T-helper 2 cell (primary cell): Measurements from ENCODE around the gene MCU.
"Not testable (repeated sequence)": the region's sequence is repeated elsewhere in the genome, so short reads cannot be mapped to it uniquely, and the experiment has no call there.

ENCODE experiments used
- DNase-seq, 5 experiments: peaks; one replicate each; pipeline versions ENCODE4 v3.0.0 to v3.0.0-alpha.2; 2012 to 2022

MCU gene

DNA sequence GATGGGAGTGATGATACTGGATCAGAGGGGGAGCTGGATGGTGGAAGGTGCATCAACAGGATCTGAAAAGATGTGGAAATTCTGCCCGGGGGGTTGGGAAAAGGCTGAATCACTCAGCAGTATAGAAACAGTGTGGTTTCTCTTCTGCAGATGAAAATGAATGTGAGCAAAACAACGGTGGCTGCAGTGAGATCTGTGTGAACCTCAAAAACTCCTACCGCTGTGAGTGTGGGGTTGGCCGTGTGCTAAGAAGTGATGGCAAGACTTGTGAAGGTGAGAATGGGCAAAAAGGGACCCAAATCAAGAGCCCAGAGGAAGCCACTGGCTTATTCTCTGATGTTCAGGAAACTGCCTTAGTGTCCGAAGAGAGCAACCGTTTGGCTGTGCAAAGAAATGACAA is 214.5 kb downstream of the MCU start:
- DNase-seq = no peak

DNA sequence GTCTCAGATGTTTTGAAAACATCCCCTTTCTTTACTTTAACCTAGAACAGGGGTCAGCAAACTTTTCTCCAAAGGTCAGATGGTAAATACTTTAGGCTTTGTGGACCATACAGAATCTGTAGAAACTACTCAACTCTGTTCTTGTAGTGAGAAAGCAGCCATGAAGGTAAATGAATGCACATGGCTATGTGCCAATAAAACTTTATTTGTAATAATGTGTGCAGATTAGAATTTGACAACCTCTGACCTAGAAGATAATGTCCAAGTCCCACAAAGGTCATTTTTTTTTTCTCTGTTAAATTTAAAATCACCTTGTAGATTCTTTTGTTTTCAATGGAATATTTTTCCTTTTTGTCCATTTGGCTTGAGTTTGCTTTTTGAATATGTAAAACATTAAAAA is 218.8 kb downstream of the MCU start:
- no peak for DNase-seq

- DNase-seq = no peak
Observed at GRCh38 chr10:72911758-72912157, 219.8 kb downstream of the MCU start.

DNA sequence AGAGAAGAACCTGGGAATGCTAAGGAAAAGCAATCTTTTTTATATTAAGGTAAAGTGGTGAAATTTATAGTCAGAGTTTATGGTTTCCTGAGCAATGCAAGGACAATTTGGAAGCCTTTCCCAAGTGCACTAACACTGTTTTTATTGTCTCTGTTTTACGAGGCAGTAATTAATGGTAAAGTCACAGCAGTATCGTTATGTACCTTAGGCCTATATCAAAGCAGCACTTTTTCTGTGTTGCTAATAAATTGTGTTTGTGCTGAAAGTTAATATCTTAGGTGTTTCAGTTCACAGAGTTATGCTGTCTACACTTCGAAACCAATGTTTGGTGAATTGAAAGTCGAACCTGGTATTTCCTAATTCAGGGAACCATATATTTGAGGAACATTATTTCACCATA is 220.8 kb downstream of the MCU start:
- DNase-seq = no peak

DNA sequence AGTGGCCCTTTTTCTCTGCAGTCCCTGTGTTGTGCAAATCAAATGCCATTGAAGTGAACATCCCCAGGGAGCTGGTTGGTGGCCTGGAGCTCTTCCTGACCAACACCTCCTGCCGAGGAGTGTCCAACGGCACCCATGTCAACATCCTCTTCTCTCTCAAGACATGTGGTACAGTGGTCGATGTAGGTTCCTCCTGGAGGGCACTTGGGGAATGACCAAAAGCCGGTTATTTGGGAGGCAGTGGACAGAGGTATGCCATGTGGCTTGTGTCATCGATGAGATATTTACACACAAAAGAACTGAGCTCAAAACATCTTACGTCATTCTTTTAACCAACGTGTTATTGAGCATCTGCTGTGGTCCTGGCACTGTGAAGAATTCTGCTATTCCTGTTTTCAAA is 221.3 kb downstream of the MCU start:
- no peak for DNase-seq

DNA sequence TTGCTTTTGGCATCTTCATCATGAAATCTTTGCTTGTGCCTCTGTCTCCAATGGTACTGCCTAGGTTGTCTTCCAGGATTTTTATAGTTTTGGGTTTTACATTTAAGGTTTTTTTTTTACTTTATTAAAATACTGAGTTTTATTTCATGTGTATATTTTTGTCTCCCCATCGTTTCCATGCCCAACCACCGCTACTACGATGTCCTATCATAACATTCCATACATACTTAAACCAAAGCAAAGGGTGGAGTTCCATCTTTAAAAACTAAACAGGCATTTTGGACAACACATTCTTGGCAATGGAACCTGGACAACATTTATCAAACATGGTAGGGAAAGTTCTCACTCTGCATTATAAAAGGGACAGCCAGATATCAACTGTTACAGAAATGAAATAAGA is 225.3 kb downstream of the MCU start:
- DNase-seq = not testable (repeated sequence)

DNA sequence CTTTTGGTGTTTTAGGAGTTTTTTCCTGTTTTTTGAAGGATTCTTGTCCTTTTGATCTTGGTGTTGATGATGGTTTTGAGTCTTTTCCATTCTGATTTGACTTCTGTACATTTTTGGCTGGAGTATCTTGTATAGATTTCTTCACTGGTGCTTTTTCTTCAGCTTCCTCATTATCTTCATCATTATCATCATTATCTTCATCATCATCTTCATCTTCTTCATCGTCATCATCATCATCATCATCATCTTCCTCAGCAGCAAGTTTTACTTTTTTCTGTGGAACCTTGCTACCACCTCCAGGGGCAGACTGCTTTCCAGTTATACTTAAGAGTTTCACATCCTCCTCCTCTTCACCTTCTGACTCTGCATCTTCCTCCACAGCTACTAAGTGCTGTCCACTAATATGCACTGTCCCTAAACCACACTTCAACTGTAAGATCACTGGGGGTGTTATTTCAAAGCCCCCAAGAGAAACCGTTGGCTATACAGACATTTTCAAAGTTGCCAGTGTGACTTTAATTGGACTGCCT is 225.9 kb downstream of the MCU start:
- DNase-seq = not testable (repeated sequence)

DNA sequence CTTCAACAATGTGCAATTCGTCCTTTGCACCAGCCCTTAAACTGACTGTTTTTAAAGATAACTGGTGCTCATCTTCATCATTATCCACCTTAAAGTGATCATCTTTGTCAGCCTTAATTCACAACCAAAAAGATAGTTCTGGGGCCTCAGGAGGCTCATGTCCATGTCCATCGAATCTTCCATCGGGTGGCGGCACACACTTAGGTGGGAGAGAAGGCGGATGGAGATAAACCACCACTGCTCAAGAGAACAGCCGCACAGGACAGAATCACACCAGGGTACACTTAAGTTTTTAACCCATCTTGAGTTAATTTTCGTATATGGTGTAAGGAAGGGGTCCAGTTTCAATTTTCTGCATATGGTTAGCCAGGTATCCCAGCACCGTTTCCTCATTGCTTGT is 226.4 kb downstream of the MCU start:
- DNase-seq = no peak

DNA sequence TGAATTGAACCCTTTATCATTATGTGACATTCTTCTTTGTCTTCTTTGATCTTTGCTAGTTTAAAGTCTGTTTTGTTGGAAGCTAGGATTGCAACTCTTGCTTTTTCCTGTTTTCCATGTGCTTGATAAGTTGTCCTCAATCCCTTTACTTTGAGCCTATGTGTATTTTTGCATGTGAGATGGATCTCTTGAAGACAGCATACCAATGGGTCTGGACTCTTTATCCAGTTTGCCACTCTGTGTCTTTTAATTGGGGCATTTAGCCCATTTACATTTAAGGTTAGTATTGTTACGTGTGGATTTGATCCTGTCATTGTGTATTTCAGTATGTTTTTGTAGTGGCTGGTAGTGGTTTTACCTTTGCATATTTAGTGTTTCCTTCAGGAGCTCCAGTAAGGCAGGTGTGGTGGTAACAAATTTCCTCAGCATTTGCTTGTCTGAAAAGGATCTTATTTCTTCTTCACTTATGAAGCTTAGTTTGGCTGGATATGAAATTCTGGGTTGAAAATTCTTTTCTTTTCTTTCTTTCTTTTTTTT is 229.3 kb downstream of the MCU start:
- not testable (repeated sequence) for DNase-seq

GRCh38 chr10:72924351-72924750 is 232.4 kb downstream of the MCU start:
- no peak for DNase-seq

DNA sequence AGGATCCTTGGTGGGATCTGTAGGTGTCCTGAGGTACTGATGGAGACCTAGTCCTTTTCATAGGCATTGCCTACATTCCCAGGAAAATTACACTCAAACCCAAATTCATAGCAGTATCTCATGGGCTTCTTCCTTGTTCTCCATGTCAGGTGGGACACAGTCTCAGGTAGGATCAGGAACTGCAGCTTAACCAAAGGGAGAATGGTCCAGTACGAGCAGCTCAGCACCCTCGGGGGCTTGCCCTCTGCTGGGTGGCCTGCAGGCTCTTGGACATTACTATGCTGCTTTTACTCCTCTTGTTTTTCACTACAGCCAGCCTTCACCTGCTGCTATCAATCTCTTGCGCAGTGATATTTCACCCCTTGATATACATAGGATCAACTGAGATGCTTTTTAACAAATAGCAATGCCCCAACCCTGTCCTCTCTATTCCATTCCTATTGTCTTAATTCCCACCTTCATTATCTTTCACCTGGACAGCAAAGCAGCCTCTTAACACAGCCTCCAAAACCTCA is 234.1 kb downstream of the MCU start:
- no peak for DNase-seq

DNA sequence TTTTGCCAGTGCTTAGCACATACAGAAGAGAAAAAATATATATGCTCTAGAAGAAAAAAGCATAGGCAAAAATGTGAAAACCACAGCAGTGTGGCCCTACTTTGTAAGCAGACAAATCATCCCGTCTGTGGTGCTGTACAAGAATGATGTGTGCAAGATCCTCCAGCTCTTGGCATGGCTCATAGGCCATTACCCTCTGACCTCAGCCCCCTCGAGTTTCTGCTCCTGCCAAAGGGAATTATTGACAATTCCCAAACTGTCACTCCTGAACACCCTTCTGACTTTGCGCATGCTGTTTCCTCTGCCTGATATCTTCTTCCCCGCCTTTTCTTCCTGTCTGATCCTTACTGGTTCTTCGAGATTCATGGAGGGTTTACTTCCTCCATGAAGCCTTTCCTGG is 235.5 kb downstream of the MCU start:
- DNase-seq = no peak

DNA sequence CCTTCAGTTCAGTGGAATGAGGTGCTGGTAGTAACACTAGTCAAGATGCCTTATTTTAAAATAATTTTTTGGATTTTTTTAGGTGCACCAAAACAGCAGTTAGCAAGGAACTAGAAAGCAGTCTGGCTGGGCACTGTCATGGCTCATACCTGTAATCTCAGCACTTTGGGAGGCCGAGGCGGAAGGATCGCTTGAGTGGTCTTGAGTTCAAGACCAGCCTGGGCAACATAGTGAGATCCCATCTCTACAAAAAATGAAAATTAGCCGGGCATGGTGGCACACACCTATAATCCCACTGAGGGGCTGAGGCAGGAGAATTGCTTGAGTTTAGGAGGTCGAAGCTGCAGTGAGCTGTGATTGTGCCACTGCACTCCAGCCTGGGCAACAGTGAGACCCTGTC is 236.9 kb downstream of the MCU start:
- DNase-seq = no peak

GRCh38 chr10:72930276-72930675 is 238.3 kb downstream of the MCU start:
- no peak for DNase-seq

- DNase-seq = no peak
Observed at GRCh38 chr10:72932259-72933015, 240.5 kb downstream of the MCU start.

DNA sequence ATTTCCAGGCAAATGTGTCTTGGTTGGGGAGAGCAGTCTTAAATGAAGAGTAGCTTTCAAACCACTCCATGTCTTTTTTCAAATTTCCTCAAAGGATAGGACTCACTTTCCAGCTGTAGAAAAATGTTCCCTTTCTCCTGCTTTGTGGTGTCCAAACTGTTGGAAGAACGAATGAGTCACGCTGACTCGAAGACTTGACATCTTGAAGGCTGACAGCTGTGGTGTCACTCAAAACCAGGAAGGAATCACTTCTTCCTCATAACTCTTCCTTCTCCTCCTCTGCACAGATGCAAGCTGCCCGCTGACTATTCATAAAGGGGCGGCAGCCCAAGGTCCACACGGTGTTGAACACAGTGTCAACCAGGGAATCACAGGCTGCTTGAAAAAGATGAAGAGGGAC is 243.4 kb downstream of the MCU start:
- DNase-seq = no peak
